GM13976 (cell line): Measurements from ENCODE around the gene CDYL.

ENCODE experiments used
- DNase-seq: peaks from one replicate; pipeline ENCODE4 v3.0.0; 2012; ENCODE audit warnings: low spot score
- CTCF ChIP-seq: IDR thresholded peaks from 2 replicates; pipeline ENCODE4 v1.5.1; 2012; ENCODE audit warnings: borderline replicate concordance, mild to moderate bottlenecking; ENCODE audit not compliant: insufficient read depth; ENCODE audit errors: extremely low read depth, missing control alignments, control extremely low read depth
- in situ Hi-C: fragments of 300-500 bp; cut with MboI; formaldehyde crosslinking; loops from one replicate; pipeline ENCODE4 v1.12.0; 2022; ENCODE audit warnings: low sequenced_read_pairs, mixed read lengths, inconsistent platforms; ENCODE audit not compliant: unreplicated experiment

CDYL gene

GRCh38 chr6:4871825-4872224 lies 95.6 kb downstream of the CDYL start:
- no peak for DNase-seq
- no peak for TF ChIP-seq CTCF

GRCh38 chr6:4872841-4873240 lies 96.6 kb downstream of the CDYL start:
- no peak for TF ChIP-seq CTCF
- no peak for DNase-seq
- in situ Hi-C loops = no loop called here

More at GRCh38 chr6:4871825-4872224, 95.6 kb downstream of the CDYL start:
- in situ Hi-C loops = no loop called here

GRCh38 chr6:4873928-4874327 lies 97.7 kb downstream of the CDYL start:
- no peak for DNase-seq
- in situ Hi-C loops = no loop called here
- TF ChIP-seq CTCF = no peak

- in situ Hi-C loops = no loop called here
- TF ChIP-seq CTCF = no peak
- DNase-seq = no peak
These were observed 103.6 kb downstream of the CDYL start for GRCh38 chr6:4879741-4880275.

GRCh38 chr6:4880363-4880762 lies 104.2 kb downstream of the CDYL start:
- in situ Hi-C loops = no loop called here
- TF ChIP-seq CTCF = no peak
- no peak for DNase-seq

GRCh38 chr6:4883298-4883697 lies 107.1 kb downstream of the CDYL start:
- in situ Hi-C loops = no loop called here
- TF ChIP-seq CTCF = no peak
- no peak for DNase-seq
